GM19025 (cell line): ENCODE results near the gene BMP3.

Experiments
- ATAC-seq: cut with Tn5 transposase; IDR thresholded peaks from one replicate; pipeline ENCODE4 v1.9.1; 2021; ENCODE audit warnings: mild to moderate bottlenecking, low read depth, moderate library complexity; ENCODE audit not compliant: unreplicated experiment

Gene BMP3

GRCh38 chr4:81096566-81096965 lies 66.1 kb downstream of the BMP3 start:
- no peak for ATAC-seq

GRCh38 chr4:81102107-81102506 lies 71.6 kb downstream of the BMP3 start:
- no peak for ATAC-seq

- no peak for ATAC-seq
These were observed 75.6 kb downstream of the BMP3 start for GRCh38 chr4:81106150-81106549.
